DND-41 (cell line): Measurements from ENCODE around the gene FBXO10.

Experiments
- ATAC-seq: fragments of 200-7000 bp; cut with Tn5 transposase; 3 replicates; pipeline ENCODE4 v1.9.1; 2021; ENCODE audit warnings: low read depth; ENCODE audit not compliant: insufficient read depth
- DNase-seq: peaks from one replicate; pipeline ENCODE4 v3.0.0-alpha.2; 2020
- H2AFZ ChIP-seq: 2 replicates; pipeline ENCODE4 v1.6.0; 2012; ENCODE audit warnings: low read depth, low read length
- H3K27ac ChIP-seq: 2 replicates; pipeline ENCODE4 v1.5.1; 2012; ENCODE audit warnings: low read length, inconsistent platforms
- H3K27me3 ChIP-seq: fragments of 200-600 bp; sonication (generic); 2 replicates; pipeline ENCODE4 v1.6.0; 2012; ENCODE audit warnings: low read length, mild to moderate bottlenecking, inconsistent platforms; ENCODE audit not compliant: insufficient read depth, poor library complexity
- H3K36me3 ChIP-seq: 2 replicates; pipeline ENCODE4 v1.5.1; 2012; ENCODE audit warnings: low read length, inconsistent platforms; ENCODE audit not compliant: insufficient read depth
- H3K4me1 ChIP-seq: 2 replicates; pipeline ENCODE4 v1.5.1; 2012; ENCODE audit warnings: mild to moderate bottlenecking, low read length; ENCODE audit not compliant: insufficient read depth
- H3K4me2 ChIP-seq: 2 replicates; pipeline ENCODE4 v1.6.0; 2012; ENCODE audit warnings: mild to moderate bottlenecking, moderate library complexity, low read length, inconsistent platforms; ENCODE audit not compliant: insufficient read depth
- H3K4me3 ChIP-seq, 2 experiments: fragments of 200-600 bp in 1 of 2; shearing (Covaris generic) in 1 of 2; 2 replicates each; pipeline ENCODE4 v1.5.1; 2012 to 2016; ENCODE audit warnings: inconsistent platforms in 2 of 2, low read length in 2 of 2, mild to moderate bottlenecking in 2 of 2, low read depth in 1 of 2, moderate library complexity in 1 of 2
- H3K79me2 ChIP-seq: 2 replicates; pipeline ENCODE4 v1.6.0; 2012; ENCODE audit warnings: low read length, inconsistent platforms; ENCODE audit not compliant: insufficient read depth
- H3K9ac ChIP-seq: 2 replicates; pipeline ENCODE4 v1.6.0; 2012; ENCODE audit warnings: low read depth, mild to moderate bottlenecking, inconsistent platforms, low read length, moderate library complexity
- H3K9me3 ChIP-seq: 2 replicates; pipeline ENCODE4 v1.5.1; 2012; ENCODE audit warnings: low read length, moderate library complexity, mild to moderate bottlenecking, inconsistent platforms; ENCODE audit not compliant: insufficient read depth, severe bottlenecking
- H4K20me1 ChIP-seq: 2 replicates; pipeline ENCODE4 v1.6.0; 2012; ENCODE audit warnings: low read length; ENCODE audit not compliant: insufficient read depth
- CTCF ChIP-seq: IDR thresholded peaks from 2 replicates; pipeline ENCODE4 v1.5.1; 2012; ENCODE audit warnings: borderline replicate concordance, low read length, moderate library complexity, mild to moderate bottlenecking; ENCODE audit not compliant: poor library complexity, severe bottlenecking; ENCODE audit errors: extremely low read depth
- EZH2 ChIP-seq: IDR thresholded peaks from 3 replicates; pipeline ENCODE4 v1.6.1; 2012; ENCODE audit warnings: borderline replicate concordance, low read depth, mild to moderate bottlenecking, moderate library complexity, low read length, inconsistent platforms; ENCODE audit not compliant: severe bottlenecking

Gene FBXO10

GRCh38 chr9:37495571-37495970 lies 80.6 kb downstream of the FBXO10 start:
- H3K27ac ChIP-seq, result no peak overlapping the region
- no peak overlapping the region for H3K4me3 ChIP-seq
- no peak overlapping the region for H3K4me2 ChIP-seq
- no peak for TF ChIP-seq CTCF
- TF ChIP-seq EZH2, result no peak
- no peaks in the 10 kb centered on the region for H3K4me1 ChIP-seq
- H3K27me3 ChIP-seq, result no peaks in the 10 kb centered on the region
- H3K36me3 ChIP-seq, result peaks cover 86% of the 10 kb centered on the region
- DNase-seq (no peak), ATAC-seq (no peak)
- no peaks in the 10 kb centered on the region for H3K79me2 ChIP-seq
- no peak overlapping the region for H3K9ac ChIP-seq
- no peaks in the 10 kb centered on the region for H3K9me3 ChIP-seq
- no peak overlapping the region for H2AFZ ChIP-seq
- peaks cover 8% of the 10 kb centered on the region for H4K20me1 ChIP-seq

GRCh38 chr9:37491939-37492338 lies 84.2 kb downstream of the FBXO10 start:
- H3K27ac ChIP-seq, result no peak overlapping the region
- H3K4me3 ChIP-seq, result no peak overlapping the region
- peaks cover 18% of the 10 kb centered on the region for H3K79me2 ChIP-seq
- TF ChIP-seq CTCF, result no peak
- TF ChIP-seq EZH2, result no peak
- H4K20me1 ChIP-seq, result peaks cover 8% of the 10 kb centered on the region
- DNase-seq (no peak), ATAC-seq (no peak)
- peaks cover 87% of the 10 kb centered on the region for H3K36me3 ChIP-seq
- no peak overlapping the region for H3K4me2 ChIP-seq
- H2AFZ ChIP-seq, result no peak overlapping the region
- H3K9me3 ChIP-seq, result no peaks in the 10 kb centered on the region
- peaks cover 20% of the 10 kb centered on the region for H3K4me1 ChIP-seq
- no peak overlapping the region for H3K9ac ChIP-seq
- no peaks in the 10 kb centered on the region for H3K27me3 ChIP-seq

- peak; percentile 25 for DNase-seq
- H3K27me3 ChIP-seq, result no peaks in the 10 kb centered on the region
- peaks cover 4% of the 10 kb centered on the region; the same call in 1 of the 2 replicates for H4K20me1 ChIP-seq
- H3K9ac ChIP-seq, result peak overlapping the region; percentile 74
- H3K4me2 ChIP-seq, result peak overlapping the region; percentile 75
- H3K36me3 ChIP-seq, result peaks cover 43% of the 10 kb centered on the region; the same call in 1 of the 2 replicates
- H3K79me2 ChIP-seq, result peaks cover 29% of the 10 kb centered on the region
- peak overlapping the region; percentile 29 to 74; a peak in 3 of 4 replicates for H3K4me3 ChIP-seq
- peaks cover 36% of the 10 kb centered on the region for H3K4me1 ChIP-seq
- no peaks in the 10 kb centered on the region for H3K9me3 ChIP-seq
- H3K27ac ChIP-seq, result peak overlapping the region; percentile 74
- ATAC-seq, result 0 out of 3 replicates have a peak, but pooled peaks have one; percentile 2
- H2AFZ ChIP-seq, result peak overlapping the region; percentile 74
- TF ChIP-seq CTCF, result no peak
- TF ChIP-seq EZH2, result no peak
These were observed 89.3 kb downstream of the FBXO10 start for GRCh38 chr9:37486616-37487548.
